Fibroblast of villous mesenchyme (primary cell): ENCODE data around the gene MCF2L2. TPM values are rescaled to one million over a fixed set of nuclear protein-coding genes. Genes with fewer than 3 reads are reported as not detected.

Experiments
- DNase-seq: peaks from one replicate; pipeline ENCODE4 v3.0.0-alpha.2; 2010; ENCODE audit warnings: low read depth
- H3K4me3 ChIP-seq: 2 replicates; pipeline ENCODE4 v1.5.1; 2011; ENCODE audit warnings: low read depth, mild to moderate bottlenecking, low read length
- CTCF ChIP-seq: IDR thresholded peaks from 2 replicates; pipeline ENCODE4 v1.5.1; 2012; ENCODE audit warnings: low read depth, mild to moderate bottlenecking, low read length; ENCODE audit not compliant: insufficient read depth
- total RNA-seq: library from RNA; depleted of rRNA; stranded (reverse); fragments of >200 nt; gene quantifications from 2 replicates; pipeline ENCODE4 v1.2.3, GENCODE V29; 2012

MCF2L2 gene
- total RNA-seq, 1 donor, result 0.43 TPM

GRCh38 chr3:183299976-183300375 lies 128.4 kb downstream of the MCF2L2 start:
- DNase-seq, result no peak
- no peak for TF ChIP-seq CTCF
- no peak overlapping the region for H3K4me3 ChIP-seq

GRCh38 chr3:183298701-183299153 lies 129.7 kb downstream of the MCF2L2 start:
- H3K4me3 ChIP-seq, result no peak overlapping the region
- peak; percentile 98 for DNase-seq
- TF ChIP-seq CTCF, result no peak

- no peak for TF ChIP-seq CTCF
- H3K4me3 ChIP-seq, result no peak overlapping the region
- DNase-seq, result no peak
Observed at GRCh38 chr3:183296944-183297343, 131.5 kb downstream of the MCF2L2 start.

- DNase-seq, result peak; percentile 99
- no peak overlapping the region for H3K4me3 ChIP-seq
- TF ChIP-seq CTCF, result no peak
Observed at GRCh38 chr3:183295211-183295610, 133.2 kb downstream of the MCF2L2 start.

- no peak for TF ChIP-seq CTCF
- H3K4me3 ChIP-seq, result no peak overlapping the region
- DNase-seq, result no peak
Observed at GRCh38 chr3:183293966-183294365, 134.5 kb downstream of the MCF2L2 start.

GRCh38 chr3:183291497-183292031 lies 136.9 kb downstream of the MCF2L2 start:
- TF ChIP-seq CTCF, result no peak
- H3K4me3 ChIP-seq, result no peak overlapping the region
- peak; percentile 85 for DNase-seq

GRCh38 chr3:183290216-183290615 lies 138.2 kb downstream of the MCF2L2 start:
- TF ChIP-seq CTCF, result no peak
- no peak for DNase-seq
- no peak overlapping the region for H3K4me3 ChIP-seq
